Stimulated activated CD4-positive, alpha-beta T cell treated with anti-CD3 and anti-CD28 coated beads, Interleukin-1b, Interleukin-23, amount 100 ng/mL, for 48 hours (primary cell): ENCODE results near the gene SUN5.

Source experiments
- DNase-seq: peaks from one replicate; pipeline ENCODE4 v3.0.0-alpha.2; 2020

Gene SUN5

DNA sequence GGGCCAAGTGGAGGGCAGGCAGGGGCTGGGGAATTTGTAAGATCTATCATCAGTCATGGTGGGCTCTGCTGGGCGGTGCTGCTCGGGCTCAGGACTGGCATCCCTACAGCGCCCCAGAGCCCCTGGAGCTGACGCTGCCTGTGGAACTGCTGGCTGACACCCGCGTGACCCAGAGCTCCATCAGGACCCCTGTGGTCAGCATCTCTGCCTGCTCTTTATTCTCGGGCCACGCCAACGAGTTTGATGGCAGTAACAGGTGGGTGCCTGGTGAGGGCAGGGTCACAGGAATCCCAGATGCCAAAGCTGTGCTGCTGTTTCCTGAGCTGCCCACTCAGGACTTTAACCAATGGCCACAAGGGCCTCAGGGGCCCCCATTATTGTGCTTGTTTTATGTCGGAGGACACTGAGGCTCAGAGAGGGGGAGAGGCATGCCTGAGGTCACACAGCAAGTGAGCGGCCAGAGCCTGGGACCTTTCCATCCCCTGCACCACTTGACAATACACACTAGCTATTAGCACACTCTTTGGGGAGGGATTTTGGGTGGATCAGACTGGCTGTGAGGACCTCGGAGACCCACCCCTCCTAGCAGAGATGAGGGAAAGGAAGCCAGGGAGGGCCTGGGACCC is 9.6 kb upstream of the SUN5 start:
- no peak for DNase-seq

DNA sequence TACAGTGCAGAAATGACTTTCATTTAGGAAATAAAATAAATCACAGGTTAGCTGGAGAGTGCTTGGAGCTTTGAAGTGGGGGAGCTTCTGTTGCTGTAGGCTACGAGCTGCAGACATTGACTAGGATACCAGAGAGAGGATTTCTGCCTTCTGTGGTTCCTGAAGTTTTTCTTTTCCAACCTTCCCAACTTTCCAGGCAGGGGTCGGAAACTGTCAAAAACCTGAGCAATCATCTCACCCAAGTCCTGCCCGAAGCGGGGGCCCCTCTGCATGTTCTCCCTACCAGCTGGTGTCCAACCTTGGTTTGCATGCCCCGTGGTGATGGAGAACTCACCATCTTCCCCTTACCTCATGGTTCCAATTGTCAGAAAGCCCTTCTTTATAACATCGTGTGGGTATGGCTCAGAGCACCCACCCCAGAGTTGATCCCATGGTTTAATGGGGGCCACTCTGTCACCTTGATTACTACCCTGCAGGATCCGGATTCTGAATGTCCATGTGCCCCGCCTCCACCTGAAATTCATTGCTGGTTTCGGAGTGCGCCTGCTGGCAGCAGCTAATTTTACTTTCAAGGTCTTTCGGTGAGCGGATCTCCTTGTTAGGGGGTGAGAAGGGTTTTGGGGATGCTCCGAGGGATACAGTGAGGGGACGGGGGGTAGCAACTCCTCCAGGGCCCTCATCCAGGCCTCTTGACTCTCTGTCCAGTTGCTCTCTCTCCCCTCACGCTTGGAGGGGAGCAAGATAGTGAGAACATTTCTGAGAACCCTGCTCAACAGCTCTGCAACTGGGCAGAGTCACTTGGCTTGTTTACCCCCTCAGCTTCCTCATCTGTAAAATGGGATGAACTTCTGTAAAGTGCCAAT is 8.3 kb upstream of the SUN5 start:
- DNase-seq, result no peak

DNA sequence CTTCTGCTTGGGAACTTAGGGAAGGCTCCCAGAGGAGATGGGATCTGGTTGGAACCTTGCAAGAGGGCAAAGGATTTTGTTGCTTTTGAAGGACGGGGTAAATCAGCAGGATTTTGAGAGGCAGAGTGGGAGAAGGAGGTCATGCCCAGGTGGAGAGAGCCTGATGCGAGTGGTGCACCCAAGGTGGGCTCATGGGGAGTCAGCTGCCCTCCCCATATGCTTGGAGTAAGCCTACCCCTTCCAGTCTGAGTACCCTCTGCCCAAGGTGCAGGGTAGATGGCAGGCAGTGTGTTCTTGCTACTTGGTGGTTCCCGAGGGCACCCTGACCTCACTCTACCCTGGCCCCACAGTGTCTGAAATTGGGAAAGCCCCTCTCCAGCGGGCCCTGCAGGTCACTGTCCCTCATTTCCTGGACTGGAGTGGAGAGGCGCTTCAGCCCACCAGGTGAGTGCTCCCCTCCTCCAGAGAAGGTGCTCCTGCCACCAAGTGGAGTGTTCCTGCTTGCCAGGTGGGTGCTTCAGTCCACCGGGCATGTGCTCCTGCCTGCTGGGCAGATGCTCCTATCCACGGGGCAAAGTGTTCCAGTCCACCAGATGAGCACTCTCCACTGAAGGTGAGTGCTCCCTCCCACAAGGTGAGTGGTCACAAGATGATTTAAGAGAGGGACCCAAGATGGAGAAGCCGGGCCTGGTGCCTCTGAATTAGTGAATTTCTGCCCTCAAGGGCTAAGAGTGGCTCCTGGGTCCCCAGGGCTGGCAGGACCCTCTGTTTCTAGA is 6.6 kb upstream of the SUN5 start:
- no peak for DNase-seq

DNA sequence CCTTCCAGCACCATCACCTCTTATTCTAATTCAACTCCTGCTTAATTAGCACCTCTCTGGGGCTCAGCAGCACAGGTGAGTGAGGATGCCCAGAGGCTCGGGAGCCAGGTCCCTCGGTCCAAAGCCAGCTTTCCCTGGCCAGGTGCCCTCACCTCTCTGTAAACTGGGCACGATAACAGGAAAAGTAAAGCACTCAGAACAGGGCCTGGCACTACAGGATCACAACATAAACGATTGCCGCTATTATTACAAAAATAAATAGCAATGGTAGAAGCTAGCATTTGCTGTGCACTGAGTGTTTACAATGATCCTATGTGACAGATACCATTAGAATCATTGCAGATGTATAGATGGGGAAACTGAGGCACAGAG is 5.9 kb upstream of the SUN5 start:
- DNase-seq, result no peak

DNA sequence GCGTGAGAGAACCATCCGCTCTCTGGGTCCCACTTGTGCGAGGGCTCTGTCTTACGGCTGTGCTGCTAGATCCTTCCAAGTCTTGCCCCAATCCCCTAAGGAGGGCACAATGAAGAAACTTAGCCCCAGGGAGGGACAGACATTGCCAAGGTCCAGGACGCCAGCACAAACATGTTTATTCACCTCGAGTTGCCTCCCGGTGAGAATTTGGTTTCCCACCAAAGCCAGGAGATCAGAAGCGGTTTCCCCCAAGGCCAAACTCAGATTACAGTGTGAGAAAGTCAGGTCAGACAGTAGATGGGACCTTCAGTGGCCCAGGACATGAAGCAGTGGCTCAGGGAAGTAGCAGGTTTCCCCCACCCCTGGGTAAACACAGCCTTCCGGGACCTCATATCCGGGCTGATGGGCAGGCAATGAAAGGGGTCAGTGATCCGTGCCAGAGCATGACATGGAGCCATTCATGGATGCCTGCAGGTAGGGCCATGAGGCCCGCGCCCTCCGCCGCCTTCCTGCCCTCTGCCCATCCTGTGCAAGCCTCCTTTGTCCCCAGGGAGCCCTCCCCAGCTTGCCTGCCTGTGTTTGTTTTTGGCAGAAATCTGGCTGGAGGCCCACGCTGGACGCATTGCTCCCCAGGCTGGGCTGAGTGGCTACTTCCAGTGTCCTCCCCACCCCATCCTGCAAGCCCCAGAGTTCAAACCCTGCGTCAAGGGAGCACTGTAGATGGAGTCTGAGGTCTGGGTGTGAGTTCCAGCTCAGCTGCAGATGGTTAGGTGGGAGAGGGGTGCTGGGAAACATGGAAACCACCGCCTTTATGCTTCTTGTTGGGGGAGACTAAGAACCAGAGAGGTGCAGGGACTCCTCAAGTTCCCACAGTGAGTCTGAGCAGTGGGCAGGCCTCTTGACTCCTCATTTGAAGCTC is 5.2 kb upstream of the SUN5 start:
- no peak for DNase-seq

DNA sequence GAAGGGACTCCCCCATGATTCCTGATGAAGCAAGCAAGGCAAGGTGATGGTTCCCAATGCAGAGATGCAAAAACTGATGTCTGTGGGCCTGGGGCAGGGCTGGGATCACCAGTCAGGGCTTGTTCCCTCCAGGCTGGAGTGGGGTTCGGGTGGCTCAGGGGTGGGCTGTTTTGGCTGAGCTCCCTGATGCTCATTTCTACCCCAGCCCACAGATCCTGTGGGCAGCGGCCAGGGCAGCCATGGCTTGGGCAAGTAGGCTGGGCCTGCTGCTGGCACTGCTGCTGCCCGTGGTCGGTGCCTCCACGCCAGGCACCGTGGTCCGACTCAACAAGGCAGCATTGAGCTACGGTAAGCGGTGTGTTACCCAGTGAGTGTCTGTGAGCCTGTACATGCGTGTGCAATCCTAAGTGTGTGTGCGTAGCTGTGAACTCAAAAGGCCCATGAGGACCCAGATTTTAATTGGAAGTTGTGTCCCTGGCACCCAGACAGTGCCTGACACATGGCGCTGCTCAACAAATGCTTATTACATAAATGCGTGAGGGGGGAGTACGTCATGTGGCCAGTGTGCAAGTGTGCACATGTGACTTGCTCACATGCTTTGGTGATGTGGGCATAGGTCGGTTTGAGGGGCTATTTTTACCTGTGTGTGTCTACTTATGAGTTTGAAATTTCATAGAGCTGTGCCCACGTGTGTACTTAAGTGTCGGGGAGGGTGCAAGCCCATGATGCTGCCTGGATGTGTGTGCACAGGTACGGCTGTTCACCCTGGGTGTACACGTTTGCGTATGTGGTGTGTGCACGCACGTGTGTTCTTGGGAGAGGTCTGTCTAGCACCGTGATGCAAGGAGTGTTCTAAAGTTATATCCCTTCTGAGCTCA is 4.3 kb upstream of the SUN5 start:
- no peak for DNase-seq

DNA sequence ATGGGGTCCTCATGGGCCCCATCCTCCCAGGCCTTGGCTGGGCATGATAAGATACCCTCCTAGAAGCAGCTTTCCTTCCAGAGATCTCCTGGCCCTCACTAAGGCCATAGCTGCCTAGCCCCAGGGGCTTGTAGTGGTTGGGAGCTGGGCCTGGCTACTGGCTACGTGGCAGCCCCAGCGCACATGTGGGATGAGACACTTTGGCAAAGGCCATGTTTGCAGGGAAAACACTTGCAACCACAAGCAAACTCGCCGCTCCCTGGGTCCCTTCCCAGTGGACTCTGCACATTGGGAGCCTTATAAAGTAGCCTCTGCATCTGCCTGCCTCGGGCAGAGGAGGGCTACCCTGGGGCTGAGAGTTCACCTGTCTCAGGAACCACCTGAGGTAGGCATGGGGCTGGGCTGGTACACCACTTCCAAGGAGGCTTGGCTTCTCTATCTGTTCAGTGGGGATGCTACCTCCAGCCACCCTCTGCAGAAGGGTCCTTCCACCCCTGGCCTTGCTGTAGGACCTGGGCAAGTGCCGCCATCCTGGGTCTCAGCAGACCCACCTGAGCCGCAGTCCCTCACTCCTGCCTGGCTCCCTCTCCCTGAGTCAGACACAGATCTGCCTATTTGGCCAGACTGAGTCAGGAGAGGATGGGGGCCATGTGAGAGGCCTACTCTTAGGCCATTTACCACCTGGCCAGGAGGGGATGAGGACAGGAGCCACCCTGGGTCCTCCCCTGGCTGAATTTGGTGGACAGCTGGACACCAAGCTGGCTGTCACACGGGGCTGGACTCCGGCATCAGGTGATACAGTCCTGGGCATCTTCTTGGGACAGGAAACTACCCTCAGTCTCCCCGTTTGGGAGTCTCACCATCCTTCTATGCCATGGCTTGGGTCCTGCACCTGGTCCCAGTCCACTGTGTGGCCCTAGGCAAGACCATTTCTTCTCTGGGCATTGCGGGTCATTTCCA is 3.4 kb upstream of the SUN5 start, which contains the start of gene BPIFB2:
TSS of gene BPIFB2 (plus strand) at position 329 of the 960 bp plus-strand sequence. CDS start 871 bp downstream, outside the sequence.
- no peak for DNase-seq

DNA sequence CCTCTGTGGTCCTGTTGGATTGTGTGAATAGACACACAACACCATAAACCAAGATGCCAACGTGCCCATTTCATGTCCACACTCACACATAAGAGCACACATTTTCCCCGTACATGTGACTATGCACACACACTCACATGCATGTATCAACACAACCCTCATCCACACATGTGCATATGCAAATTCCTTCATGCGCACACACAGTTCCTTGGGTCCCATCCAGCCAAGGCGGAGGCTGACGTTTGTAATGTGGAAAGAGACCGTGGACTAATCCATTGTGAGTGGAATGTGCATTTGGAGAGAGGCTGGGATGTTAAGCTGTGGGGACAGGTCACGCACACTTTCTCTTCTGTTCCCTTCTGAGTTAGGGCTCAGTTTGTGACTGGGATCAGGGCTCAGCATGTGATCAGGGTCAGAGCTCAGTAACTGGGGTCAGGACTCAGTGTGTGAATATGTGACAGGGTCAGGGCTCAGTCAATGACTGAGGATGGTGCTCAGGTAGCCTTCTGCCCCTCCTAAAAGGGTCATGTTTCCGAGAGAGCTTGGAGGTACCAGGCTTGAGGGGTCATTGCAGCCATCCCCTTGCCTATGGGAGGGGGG is 2.6 kb upstream of the SUN5 start:
- no peak for DNase-seq

DNA sequence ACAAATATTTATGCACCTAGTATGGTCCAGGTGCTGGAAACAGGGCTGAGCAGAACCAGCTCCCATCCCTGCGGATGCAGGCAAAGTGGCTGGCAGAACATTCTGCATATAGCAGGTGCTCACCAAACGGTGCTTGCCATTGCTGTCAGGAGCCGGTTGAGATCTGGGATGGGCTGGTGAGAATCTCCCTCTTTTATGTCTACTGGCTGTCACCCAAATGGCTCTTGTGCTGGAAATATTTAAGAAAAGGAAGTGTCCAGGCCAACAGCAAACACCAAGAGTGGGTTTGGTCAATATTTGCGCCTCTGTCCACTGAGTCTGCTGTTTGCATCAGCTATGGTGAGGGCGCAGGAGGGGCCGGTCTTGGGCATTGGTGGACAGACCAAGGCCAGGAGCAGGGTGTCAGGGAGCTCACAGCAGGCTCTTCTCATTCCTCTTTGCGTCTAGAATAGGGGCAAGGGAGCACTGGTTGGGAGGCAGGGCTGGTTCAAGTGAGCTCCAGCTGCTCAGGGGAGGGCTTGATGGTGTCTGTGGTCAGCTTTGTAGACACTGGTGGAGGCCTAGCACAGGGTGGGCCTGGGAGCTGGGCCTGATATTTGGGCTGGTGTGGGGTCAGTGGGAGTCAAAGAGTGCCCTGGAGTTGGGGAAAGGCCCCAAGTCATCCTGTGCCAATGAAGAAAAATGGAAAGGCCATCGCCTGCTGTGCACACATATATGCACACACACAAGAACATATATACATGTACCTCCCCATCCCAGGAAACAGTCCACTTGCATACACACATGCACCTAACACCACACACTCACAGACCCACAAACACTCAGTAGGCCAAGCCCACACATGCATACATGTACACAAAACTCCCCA is 1.9 kb upstream of the SUN5 start:
- DNase-seq, result no peak

DNA sequence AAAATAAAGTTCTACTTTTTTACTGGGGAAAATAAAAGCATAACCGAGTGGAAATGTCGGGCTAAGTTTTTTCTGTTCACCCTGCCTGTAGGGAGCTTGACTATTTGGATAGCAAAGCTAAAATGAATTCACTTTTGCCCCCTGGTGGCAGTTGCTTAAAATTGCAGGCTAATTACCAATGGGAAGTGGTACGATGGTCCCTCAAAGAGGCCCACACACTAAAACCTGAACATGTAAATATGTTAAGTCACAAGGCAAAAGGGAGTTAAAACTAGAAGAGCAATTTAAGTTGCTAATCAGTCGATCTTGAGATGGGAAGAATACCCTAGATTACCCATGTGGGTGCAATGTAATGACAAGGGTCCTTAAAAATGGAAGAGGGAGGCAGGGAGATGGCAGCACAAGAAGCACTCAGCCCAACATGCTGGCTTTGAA is 916 bp upstream of the SUN5 start:
- peak; percentile 29 for DNase-seq

DNA sequence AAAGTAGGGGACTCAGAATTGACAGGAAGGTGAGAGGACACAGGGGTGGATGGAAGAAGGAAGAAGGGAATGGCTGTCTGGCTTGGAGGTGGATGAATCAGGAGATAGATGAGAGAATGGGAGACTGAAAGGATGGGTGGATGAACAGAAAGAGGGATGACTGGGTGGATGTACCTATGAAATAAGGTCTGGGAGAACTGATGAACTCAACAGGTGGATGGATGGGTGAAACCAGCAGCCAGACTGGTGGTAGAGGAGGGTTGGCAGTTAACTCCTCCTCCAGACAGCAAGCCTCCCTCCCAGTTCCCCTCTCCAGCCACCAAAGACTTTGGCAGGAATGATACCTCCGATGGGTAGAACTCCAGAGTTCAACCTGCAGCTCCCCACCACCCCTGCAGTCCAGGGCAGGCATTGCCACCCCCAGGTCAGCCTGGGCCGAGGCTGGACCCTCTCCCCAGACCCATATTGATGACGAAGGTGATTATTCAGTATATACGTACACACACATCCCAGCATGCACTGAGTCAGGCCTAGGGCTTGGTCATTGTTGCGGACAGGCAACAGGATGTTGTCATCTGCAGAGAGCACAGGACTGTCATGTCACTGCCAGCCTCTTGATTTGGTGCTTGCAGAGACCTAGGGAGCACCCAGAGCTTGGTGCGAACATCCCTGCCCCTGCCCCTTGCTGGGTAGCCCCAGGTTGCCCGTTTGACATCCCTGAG is 2.0 kb downstream of the SUN5 start:
- no peak for DNase-seq

DNA sequence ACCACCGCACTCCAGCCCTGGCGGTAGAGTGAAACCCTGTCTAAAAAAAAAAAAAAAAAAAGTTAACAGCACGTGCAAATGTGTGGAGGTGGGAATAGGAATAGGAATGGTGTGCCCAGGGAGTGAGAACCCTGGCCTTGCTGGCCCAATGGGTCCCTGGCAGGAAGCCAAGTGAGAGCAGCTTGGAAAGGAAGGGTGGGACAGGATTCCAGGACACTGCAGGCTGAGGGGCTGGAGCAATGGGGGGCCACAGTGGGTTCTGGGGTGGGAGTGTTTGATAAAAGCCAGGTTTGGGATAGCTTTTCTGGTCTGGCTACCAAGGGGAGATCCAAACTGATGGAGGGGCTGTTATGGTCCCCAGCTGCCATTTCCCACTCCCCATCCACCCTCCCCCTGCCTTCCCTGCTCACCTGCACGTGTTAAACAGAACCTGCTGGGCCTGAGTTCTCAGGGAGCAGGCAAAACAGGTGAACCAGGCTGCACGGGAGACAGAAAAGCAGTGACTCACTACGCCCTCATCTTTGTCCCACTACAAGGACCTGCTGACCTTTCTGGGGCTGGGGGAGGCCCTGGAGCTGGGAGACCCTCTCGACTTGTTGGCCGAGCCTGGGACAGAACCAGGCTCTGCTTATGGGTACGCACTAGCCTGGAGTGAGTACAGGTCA is 3.3 kb downstream of the SUN5 start:
- no peak for DNase-seq

DNA sequence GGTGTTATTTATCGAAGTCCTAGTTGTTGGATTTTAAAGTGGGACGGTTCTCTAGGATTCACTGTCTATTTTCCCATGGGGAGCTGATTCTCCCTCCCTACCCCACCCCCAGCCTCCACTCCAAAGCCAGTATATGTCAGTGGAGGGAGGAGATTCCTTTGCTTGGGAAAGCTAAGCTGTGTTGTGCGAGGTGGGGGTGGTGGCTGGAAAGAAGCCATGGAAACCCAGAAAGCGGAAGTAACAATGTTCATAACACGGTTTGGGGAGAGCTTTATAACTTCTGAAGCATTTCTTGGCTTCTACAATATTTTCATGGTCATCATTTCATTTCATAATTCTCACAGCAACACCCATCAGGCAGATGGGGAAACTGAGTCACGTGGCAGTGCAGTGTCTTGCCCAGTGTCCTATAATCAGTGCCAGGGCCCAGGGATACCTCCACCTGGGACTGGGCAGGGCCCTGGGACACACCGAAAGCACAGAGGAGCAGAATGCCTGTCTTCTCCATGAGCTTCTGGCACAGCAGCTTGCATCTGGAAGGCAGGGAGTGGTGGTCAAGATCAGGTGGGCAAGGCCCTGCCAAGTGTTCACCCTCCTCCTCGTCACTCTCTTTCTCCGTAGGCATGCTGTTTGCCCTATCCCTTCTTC is 4.5 kb downstream of the SUN5 start:
- DNase-seq, result no peak

DNA sequence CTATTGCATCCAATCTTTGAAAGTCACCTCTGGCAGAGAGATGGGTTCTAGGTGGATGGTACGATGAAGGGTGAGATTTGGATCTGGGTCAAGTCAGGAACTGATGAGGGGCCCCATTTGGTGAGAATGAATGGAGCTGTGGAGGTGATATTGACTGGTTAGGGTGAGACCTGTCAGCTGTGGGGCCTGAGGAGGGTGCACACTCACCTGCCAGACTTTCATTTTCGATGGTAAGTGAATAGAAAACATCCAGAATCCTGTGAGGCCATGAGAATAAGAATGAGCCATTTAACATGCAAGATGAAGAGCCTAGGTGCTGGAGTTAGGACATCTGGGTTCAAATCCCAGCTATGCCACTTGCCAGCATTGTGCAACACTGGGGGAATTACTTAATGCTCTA is 6.8 kb downstream of the SUN5 start:
- DNase-seq, result no peak

DNA sequence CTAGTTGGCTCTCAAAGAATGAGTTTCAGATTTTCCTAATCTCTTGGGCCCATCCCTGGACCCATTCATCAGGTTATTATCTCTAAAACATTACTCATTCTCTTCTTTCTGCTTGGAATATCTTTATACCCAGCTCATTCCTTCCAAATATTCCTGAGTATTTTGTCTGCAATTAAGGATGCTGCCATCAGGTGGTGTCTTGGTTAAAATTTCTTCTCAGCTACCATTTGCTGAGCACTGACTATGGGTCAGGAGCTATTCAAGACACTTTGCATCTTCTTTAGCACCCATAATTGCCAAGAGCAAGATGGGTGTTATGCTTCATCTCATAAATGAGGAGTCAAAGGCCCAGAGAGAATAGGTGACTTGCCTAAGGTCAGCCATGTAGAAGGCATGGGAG is 8.4 kb downstream of the SUN5 start:
- DNase-seq, result no peak

DNA sequence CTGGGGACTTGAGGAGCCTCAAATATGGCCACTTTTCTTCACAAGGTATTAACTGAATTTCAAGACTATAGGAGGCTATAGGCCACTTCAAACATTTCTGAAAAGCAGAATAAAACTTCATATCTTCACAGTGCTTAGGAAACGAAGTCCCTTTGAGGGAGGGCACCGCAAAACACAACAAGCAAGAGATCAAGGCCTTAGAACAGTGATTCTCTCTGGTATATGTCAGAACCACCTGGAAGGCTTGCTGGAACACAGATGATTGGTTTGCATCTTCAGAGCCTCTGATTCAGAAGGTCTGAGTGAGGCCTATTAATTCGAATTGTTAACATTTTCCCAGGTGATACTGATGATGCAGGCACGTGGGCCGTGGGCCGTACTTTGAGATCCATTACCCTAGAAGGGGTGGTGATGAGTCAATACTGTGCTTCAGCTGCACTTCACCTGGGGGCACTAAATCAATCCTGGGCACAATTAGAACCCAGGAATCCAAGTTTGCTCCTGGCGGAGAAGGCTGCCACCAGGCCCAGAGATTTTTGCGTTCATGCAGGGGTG is 10.7 kb downstream of the SUN5 start:
- peak; percentile 9 for DNase-seq
